OCI-LY1 (cell line): ENCODE data around the gene PTPRM.

ENCODE experiments used
- H2AFZ ChIP-seq: fragments of 200-600 bp; sonication (generic), shearing (Covaris generic); 2 replicates; pipeline ENCODE4 v1.6.0; 2014; ENCODE audit warnings: antibody characterized with exemption, mild to moderate bottlenecking, low read length
- H3F3A ChIP-seq: fragments of 200-600 bp; sonication (generic), shearing (Covaris generic); 2 replicates; pipeline ENCODE4 v1.6.0; 2014; ENCODE audit warnings: mild to moderate bottlenecking, antibody characterized with exemption, low read length, moderate library complexity; ENCODE audit not compliant: insufficient read depth
- H3K27ac ChIP-seq: fragments of 200-600 bp; sonication (generic); 2 replicates; pipeline ENCODE4 v1.5.1; 2014; ENCODE audit warnings: low read length, mixed run types, mild to moderate bottlenecking, low read depth; ENCODE audit not compliant: poor library complexity, severe bottlenecking
- H3K27me3 ChIP-seq: fragments of 200-600 bp; sonication (generic); 2 replicates; pipeline ENCODE4 v1.6.0; 2014; ENCODE audit warnings: antibody characterized with exemption, mild to moderate bottlenecking, low read length, moderate library complexity; ENCODE audit not compliant: insufficient read depth
- H3K36me3 ChIP-seq: fragments of 200-600 bp; sonication (generic); 2 replicates; pipeline ENCODE4 v1.6.1; 2014; ENCODE audit warnings: mild to moderate bottlenecking, antibody characterized with exemption, low read length, moderate library complexity, mixed read lengths; ENCODE audit not compliant: insufficient read depth
- H3K4me1 ChIP-seq: fragments of 200-600 bp; sonication (generic); 2 replicates; pipeline ENCODE4 v1.5.1; 2014; ENCODE audit warnings: mild to moderate bottlenecking, low read length, moderate library complexity; ENCODE audit not compliant: insufficient read depth, severe bottlenecking
- H3K4me2 ChIP-seq: fragments of 200-600 bp; sonication (generic), shearing (Covaris generic); 2 replicates; pipeline ENCODE4 v1.6.1; 2014; ENCODE audit warnings: low read length
- H3K4me3 ChIP-seq: fragments of 200-600 bp; sonication (generic); 2 replicates; pipeline ENCODE4 v1.5.1; 2014; ENCODE audit warnings: low read length, low read depth, mild to moderate bottlenecking, mixed read lengths; ENCODE audit not compliant: poor library complexity, severe bottlenecking
- H3K79me2 ChIP-seq: fragments of 200-600 bp; shearing (Covaris generic); 2 replicates; pipeline ENCODE4 v1.6.1; 2016; ENCODE audit warnings: mixed run types, low read length, mixed read lengths; ENCODE audit not compliant: insufficient read depth
- H3K9ac ChIP-seq: fragments of 200-600 bp; sonication (generic), shearing (Covaris generic); 2 replicates; pipeline ENCODE4 v1.6.1; 2014; ENCODE audit warnings: mild to moderate bottlenecking, low read length, mixed read lengths
- H3K9me2 ChIP-seq: fragments of 200-600 bp; sonication (generic), shearing (Covaris generic); 2 replicates; pipeline ENCODE4 v1.6.1; 2014; ENCODE audit warnings: low read depth, mild to moderate bottlenecking, low read length, mixed read lengths
- H3K9me3 ChIP-seq: fragments of 200-600 bp; shearing (Covaris generic); 2 replicates; pipeline ENCODE4 v1.6.1; 2014; ENCODE audit warnings: low read length, mixed read lengths
- H4K20me1 ChIP-seq: fragments of 200-600 bp; sonication (generic), shearing (Covaris generic); 2 replicates; pipeline ENCODE4 v1.6.0; 2016; ENCODE audit warnings: mild to moderate bottlenecking, low read length; ENCODE audit not compliant: insufficient read depth
- EZH2 ChIP-seq: fragments of 200-600 bp; sonication (generic), shearing (Covaris generic); IDR thresholded peaks from 2 replicates; pipeline ENCODE4 v1.8.0; 2017; ENCODE audit warnings: borderline replicate concordance, mixed run types, mild to moderate bottlenecking, antibody characterized with exemption, low read length, moderate library complexity, mixed read lengths
- TF ChIP-seq, protein P1 (sequence below): fragments of 200-600 bp; sonication (generic), shearing (Covaris generic); IDR thresholded peaks from 2 replicates; pipeline ENCODE4 v1.5.1; 2017; ENCODE audit warnings: mild to moderate bottlenecking, antibody characterized with exemption, low read length, moderate library complexity, mixed read lengths

PTPRM gene

DNA sequence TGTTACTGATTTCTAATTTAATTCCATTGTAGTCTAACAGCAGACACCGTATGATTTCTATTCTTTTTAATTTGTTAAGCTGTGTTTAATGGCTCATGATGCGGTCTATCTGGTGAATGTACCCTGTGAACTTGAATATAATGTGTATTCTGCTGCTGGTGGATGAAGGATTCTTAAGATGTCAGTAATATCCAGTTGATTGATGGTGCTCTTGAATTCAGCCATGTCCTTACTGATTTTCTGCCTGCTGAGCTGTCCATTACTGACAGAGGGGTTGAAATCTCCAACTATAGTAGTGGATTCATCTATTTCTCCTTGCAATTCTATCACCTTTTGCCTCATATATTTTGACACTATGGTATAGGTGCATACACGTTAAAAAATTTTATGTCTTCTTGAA, 668.8 kb downstream of the PTPRM start:
- H3F3A ChIP-seq = no peaks in the 10 kb centered on the region
- no peaks in the 10 kb centered on the region for H3K9me3 ChIP-seq
- no peaks in the 10 kb centered on the region for H3K4me1 ChIP-seq
- no peaks in the 10 kb centered on the region for H3K36me3 ChIP-seq
- H3K9me2 ChIP-seq = no peaks in the 10 kb centered on the region
- H3K27me3 ChIP-seq = no peaks in the 10 kb centered on the region
- no peak overlapping the region for H3K27ac ChIP-seq
- no peaks in the 10 kb centered on the region for H3K79me2 ChIP-seq
- no peak overlapping the region for H2AFZ ChIP-seq
- H3K9ac ChIP-seq = no peak overlapping the region
- H3K4me3 ChIP-seq = no peak overlapping the region
- TF ChIP-seq EZH2 = no peak
- TF ChIP-seq, protein P1, sequence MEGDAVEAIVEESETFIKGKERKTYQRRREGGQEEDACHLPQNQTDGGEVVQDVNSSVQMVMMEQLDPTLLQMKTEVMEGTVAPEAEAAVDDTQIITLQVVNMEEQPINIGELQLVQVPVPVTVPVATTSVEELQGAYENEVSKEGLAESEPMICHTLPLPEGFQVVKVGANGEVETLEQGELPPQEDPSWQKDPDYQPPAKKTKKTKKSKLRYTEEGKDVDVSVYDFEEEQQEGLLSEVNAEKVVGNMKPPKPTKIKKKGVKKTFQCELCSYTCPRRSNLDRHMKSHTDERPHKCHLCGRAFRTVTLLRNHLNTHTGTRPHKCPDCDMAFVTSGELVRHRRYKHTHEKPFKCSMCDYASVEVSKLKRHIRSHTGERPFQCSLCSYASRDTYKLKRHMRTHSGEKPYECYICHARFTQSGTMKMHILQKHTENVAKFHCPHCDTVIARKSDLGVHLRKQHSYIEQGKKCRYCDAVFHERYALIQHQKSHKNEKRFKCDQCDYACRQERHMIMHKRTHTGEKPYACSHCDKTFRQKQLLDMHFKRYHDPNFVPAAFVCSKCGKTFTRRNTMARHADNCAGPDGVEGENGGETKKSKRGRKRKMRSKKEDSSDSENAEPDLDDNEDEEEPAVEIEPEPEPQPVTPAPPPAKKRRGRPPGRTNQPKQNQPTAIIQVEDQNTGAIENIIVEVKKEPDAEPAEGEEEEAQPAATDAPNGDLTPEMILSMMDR = no peak
- no peak overlapping the region for H3K4me2 ChIP-seq
- no peaks in the 10 kb centered on the region for H4K20me1 ChIP-seq

DNA sequence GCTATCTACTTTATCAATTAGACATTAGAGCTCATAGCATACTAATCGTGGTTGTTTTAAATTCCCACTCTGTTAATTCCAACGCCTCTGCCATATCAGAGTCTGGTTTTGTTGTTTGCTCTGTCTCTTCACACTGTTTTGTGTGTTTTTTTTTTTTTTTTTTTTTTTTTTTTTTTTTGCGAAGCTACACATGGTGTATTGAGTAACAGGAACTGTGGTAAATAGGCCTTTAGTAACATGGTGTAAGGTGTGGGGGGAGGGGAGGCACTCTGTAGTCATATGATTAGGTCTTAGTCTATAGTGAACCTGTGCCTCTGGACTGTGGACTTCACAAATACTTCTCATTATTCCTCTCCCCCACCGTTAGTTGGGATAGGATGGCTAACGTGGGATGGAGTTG, 671.4 kb downstream of the PTPRM start:
- H3K4me1 ChIP-seq = no peaks in the 10 kb centered on the region
- no peaks in the 10 kb centered on the region for H3F3A ChIP-seq
- no peaks in the 10 kb centered on the region for H3K36me3 ChIP-seq
- no peak overlapping the region for H3K4me3 ChIP-seq
- TF ChIP-seq EZH2 = no peak
- TF ChIP-seq, protein P1 = no peak
- no peaks in the 10 kb centered on the region for H3K9me3 ChIP-seq
- H4K20me1 ChIP-seq = no peaks in the 10 kb centered on the region
- no peaks in the 10 kb centered on the region for H3K9me2 ChIP-seq
- no peaks in the 10 kb centered on the region for H3K79me2 ChIP-seq
- no peak overlapping the region for H2AFZ ChIP-seq
- no peak overlapping the region for H3K4me2 ChIP-seq
- no peaks in the 10 kb centered on the region for H3K27me3 ChIP-seq
- no peak overlapping the region for H3K9ac ChIP-seq
- H3K27ac ChIP-seq = no peak overlapping the region

DNA sequence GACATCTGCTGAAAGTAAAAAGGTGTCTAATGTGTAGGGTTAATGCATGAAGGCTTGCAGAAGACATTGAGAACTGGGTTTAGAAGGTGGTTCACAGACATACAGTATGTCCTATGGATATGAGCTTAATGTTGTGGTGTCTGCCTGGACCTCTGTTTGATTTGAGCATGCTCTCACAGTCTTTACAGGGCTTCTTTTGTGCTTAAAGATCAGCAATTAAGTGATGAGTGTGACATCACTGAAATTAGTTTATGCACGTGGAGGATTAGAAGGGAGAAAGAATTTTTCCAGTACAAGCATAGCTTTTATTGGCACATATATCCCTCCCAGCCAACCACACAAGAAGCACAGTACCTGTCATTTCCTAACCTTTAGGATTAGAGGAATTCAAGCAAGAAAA, 674.6 kb downstream of the PTPRM start:
- Histone ChIP-seq H3K27me3 (no peaks in the 10 kb centered on the region), H3K4me2 (no peak overlapping the region), H4K20me1 (no peaks in the 10 kb centered on the region), H2AFZ (no peak overlapping the region), H3K4me3 (no peak overlapping the region), H3K9me2 (no peaks in the 10 kb centered on the region), H3K9ac (no peak overlapping the region), H3K79me2 (no peaks in the 10 kb centered on the region), H3K4me1 (no peaks in the 10 kb centered on the region), H3F3A (no peaks in the 10 kb centered on the region), H3K9me3 (no peaks in the 10 kb centered on the region), H3K36me3 (no peaks in the 10 kb centered on the region), H3K27ac (no peak overlapping the region)
- TF ChIP-seq, protein P1 = no peak
- TF ChIP-seq EZH2 = no peak
